ENCODE measurements around the gene PTPA.
"Not testable (repeated sequence)": the region's sequence is repeated elsewhere in the genome, so short reads cannot be mapped to it uniquely, and the experiment has no call there.

PTPA gene

GRCh38 chr9:129182625-129183494 lies 71.6 kb downstream of the PTPA start:
- no peaks in the 10 kb centered on the region for H3K36me3 ChIP-seq (ENCODE audit: control insufficient read depth, insufficient read depth, low read length)
- no peak overlapping the region for H3K4me3 ChIP-seq (ENCODE audit: low read length)
- H3K4me1 ChIP-seq (ENCODE audit: control insufficient read depth, insufficient read depth, low read length) = peaks cover 38% of the 10 kb centered on the region
- H3K9ac ChIP-seq (ENCODE audit: low read length) = no peak overlapping the region
- H3K9me3 ChIP-seq (ENCODE audit: control insufficient read depth, low read length) = no peaks in the 10 kb centered on the region
- no peaks in the 10 kb centered on the region for H3K27me3 ChIP-seq (ENCODE audit: control insufficient read depth, insufficient read depth, low read length)

DNA sequence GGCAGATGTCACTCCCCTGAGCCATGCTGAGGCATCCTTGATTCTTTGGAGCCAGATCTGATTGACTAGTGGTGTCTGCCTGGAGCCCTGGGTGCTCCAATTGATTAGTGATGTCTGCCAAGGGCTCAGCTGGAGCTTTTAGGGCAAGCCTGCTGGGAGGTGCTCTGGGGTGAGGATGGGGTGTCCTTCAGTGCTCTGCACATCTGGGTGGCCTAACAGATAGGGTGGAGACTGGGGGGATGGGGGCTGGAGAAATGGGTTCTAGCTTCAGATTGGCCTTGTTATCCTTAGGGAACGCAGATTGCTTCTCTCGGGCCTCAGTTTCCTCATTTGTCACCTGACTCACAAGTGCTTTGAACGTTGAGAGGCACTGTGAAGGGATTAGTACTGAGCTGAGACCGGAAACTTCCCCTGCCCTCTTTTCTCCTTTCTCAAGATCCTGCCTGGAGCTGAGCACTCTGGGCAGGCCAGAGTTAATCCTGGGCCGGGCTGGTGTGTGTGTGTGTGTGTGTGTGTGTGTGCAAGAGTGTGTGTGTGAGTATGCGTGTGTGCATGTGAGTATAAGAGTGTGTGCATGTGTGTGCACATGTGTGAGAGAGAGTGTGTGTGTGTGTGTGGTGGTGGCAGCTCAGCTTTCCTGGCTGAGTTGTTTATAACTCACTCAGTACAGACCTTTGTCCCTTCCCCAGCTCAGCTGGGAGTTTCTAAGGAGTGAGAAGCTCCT lies 72.4 kb downstream of the PTPA start:
- no peaks in the 10 kb centered on the region for H3K9me3 ChIP-seq (ENCODE audit: control insufficient read depth, low read length)
- peaks cover 34% of the 10 kb centered on the region for H3K4me1 ChIP-seq (ENCODE audit: control insufficient read depth, insufficient read depth, low read length)
- H3K9ac ChIP-seq (ENCODE audit: low read length) = no peak overlapping the region
- H3K36me3 ChIP-seq (ENCODE audit: control insufficient read depth, insufficient read depth, low read length) = no peaks in the 10 kb centered on the region
- no peaks in the 10 kb centered on the region for H3K27me3 ChIP-seq (ENCODE audit: control insufficient read depth, insufficient read depth, low read length)
- H3K4me3 ChIP-seq (ENCODE audit: low read length) = no peak overlapping the region

DNA sequence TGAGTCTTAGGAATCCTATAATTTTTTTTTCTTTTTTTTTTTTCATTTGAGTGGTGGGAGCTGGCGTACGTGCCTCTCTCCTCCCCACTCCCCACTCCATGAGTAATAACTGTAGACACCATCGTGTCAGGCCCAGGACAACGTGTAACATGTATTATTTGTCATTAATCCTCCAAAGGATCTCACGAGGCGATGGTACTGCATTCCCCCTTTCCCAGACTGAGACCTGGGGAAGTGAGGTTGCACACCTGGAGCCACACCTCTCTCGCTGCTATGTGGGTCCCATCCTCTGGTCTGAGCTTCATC lies 73.0 kb downstream of the PTPA start:
- no peaks in the 10 kb centered on the region for H3K27me3 ChIP-seq (ENCODE audit: control insufficient read depth, insufficient read depth, low read length)
- no peak overlapping the region for H3K9ac ChIP-seq (ENCODE audit: low read length)
- H3K4me1 ChIP-seq (ENCODE audit: control insufficient read depth, insufficient read depth, low read length) = peaks cover 29% of the 10 kb centered on the region
- H3K4me3 ChIP-seq (ENCODE audit: low read length) = no peak overlapping the region
- no peaks in the 10 kb centered on the region for H3K9me3 ChIP-seq (ENCODE audit: control insufficient read depth, low read length)
- no peaks in the 10 kb centered on the region for H3K36me3 ChIP-seq (ENCODE audit: control insufficient read depth, insufficient read depth, low read length)

DNA sequence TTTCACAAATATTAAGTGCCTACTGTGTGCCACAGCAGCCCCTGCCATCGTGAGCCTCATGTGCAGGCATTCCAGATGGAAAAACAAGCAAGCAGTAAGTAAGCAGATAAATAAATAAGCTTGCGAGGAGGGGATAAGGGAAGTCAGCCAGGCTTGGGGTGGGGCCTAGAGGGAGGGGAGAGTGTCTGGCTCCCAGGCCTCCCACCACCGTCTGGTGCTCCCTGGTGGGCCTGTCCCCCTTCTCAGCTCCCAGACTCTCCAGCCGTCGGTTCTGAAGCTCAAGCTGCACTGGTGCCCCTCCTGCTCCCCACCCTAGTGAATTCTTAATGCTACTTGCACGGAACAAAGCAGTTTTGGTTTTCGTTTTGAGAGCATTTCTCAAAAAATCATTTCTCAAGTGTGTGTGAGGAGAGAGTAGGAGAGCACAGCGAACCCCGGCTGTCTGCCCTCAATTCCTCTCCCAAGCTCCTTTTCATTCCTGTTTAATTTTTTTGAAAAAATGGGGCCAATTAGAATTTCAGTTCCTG lies 73.4 kb downstream of the PTPA start:
- H3K36me3 ChIP-seq (ENCODE audit: control insufficient read depth, insufficient read depth, low read length) = no peaks in the 10 kb centered on the region
- peaks cover 27% of the 10 kb centered on the region for H3K4me1 ChIP-seq (ENCODE audit: control insufficient read depth, insufficient read depth, low read length)
- no peak overlapping the region for H3K4me3 ChIP-seq (ENCODE audit: low read length)
- no peak overlapping the region for H3K9ac ChIP-seq (ENCODE audit: low read length)
- no peaks in the 10 kb centered on the region for H3K9me3 ChIP-seq (ENCODE audit: control insufficient read depth, low read length)
- H3K27me3 ChIP-seq (ENCODE audit: control insufficient read depth, insufficient read depth, low read length) = no peaks in the 10 kb centered on the region

GRCh38 chr9:129185402-129185801 lies 74.2 kb downstream of the PTPA start:
- H3K36me3 ChIP-seq (ENCODE audit: control insufficient read depth, insufficient read depth, low read length) = no peaks in the 10 kb centered on the region
- no peaks in the 10 kb centered on the region for H3K27me3 ChIP-seq (ENCODE audit: control insufficient read depth, insufficient read depth, low read length)
- H3K9me3 ChIP-seq (ENCODE audit: control insufficient read depth, low read length) = no peaks in the 10 kb centered on the region
- H3K4me1 ChIP-seq (ENCODE audit: control insufficient read depth, insufficient read depth, low read length) = peaks cover 27% of the 10 kb centered on the region
- H3K4me3 ChIP-seq (ENCODE audit: low read length) = no peak overlapping the region
- no peak overlapping the region for H3K9ac ChIP-seq (ENCODE audit: low read length)

- Histone ChIP-seq H3K4me1 (ENCODE audit: control insufficient read depth, insufficient read depth, low read length) (peaks cover 27% of the 10 kb centered on the region), H3K9ac (ENCODE audit: low read length) (no peak overlapping the region), H3K27me3 (ENCODE audit: control insufficient read depth, insufficient read depth, low read length) (no peaks in the 10 kb centered on the region), H3K9me3 (ENCODE audit: control insufficient read depth, low read length) (no peaks in the 10 kb centered on the region), H3K4me3 (ENCODE audit: low read length) (no peak overlapping the region), H3K36me3 (ENCODE audit: control insufficient read depth, insufficient read depth, low read length) (no peaks in the 10 kb centered on the region)
Observed at GRCh38 chr9:129185991-129186390, 74.8 kb downstream of the PTPA start.

- H3K9me3 ChIP-seq (ENCODE audit: control insufficient read depth, low read length) = no peaks in the 10 kb centered on the region
- peaks cover 22% of the 10 kb centered on the region for H3K4me1 ChIP-seq (ENCODE audit: control insufficient read depth, insufficient read depth, low read length)
- H3K4me3 ChIP-seq (ENCODE audit: low read length) = no peak overlapping the region
Observed at GRCh38 chr9:129187042-129187441, 75.8 kb downstream of the PTPA start.

GRCh38 chr9:129189971-129190370 lies 78.8 kb downstream of the PTPA start:
- not testable (repeated sequence) for H3K27me3 ChIP-seq (ENCODE audit: control insufficient read depth, insufficient read depth, low read length); H3K36me3 ChIP-seq (ENCODE audit: control insufficient read depth, insufficient read depth, low read length); H3K4me3 ChIP-seq (ENCODE audit: low read length); H3K9ac ChIP-seq (ENCODE audit: low read length); H3K9me3 ChIP-seq (ENCODE audit: control insufficient read depth, low read length); H3K4me1 ChIP-seq (ENCODE audit: control insufficient read depth, insufficient read depth, low read length)

More at GRCh38 chr9:129187042-129187441, 75.8 kb downstream of the PTPA start:
- no peaks in the 10 kb centered on the region for H3K27me3 ChIP-seq (ENCODE audit: control insufficient read depth, insufficient read depth, low read length)
- no peak overlapping the region for H3K9ac ChIP-seq (ENCODE audit: low read length)
- no peaks in the 10 kb centered on the region for H3K36me3 ChIP-seq (ENCODE audit: control insufficient read depth, insufficient read depth, low read length)

DNA sequence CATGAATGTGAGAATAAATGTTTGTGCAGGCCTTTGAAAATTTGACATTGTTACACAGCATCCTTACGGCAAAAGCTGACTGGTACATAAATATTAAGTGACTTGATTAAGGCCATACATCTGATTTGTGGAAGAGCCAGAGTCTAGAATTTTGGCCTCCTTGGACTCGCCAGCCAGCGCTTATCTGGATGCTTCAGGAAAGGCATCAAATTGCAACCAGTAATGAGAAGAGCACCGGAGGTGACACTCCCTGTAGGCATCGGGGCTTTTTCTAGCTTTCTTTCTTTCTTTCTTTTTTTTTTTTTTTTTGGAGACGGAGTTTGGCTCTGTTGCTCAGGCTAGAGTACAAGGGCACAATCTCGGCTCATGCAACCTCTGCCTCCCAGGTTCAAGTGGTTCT lies 80.0 kb downstream of the PTPA start:
- Histone ChIP-seq H3K4me1 (ENCODE audit: control insufficient read depth, insufficient read depth, low read length) (no peaks in the 10 kb centered on the region), H3K27me3 (ENCODE audit: control insufficient read depth, insufficient read depth, low read length) (no peaks in the 10 kb centered on the region), H3K9me3 (ENCODE audit: control insufficient read depth, low read length) (no peaks in the 10 kb centered on the region), H3K4me3 (ENCODE audit: low read length) (no peak overlapping the region), H3K36me3 (ENCODE audit: control insufficient read depth, insufficient read depth, low read length) (no peaks in the 10 kb centered on the region), H3K9ac (ENCODE audit: low read length) (no peak overlapping the region)

GRCh38 chr9:129193655-129194054 lies 82.4 kb downstream of the PTPA start:
- no peaks in the 10 kb centered on the region for H3K27me3 ChIP-seq (ENCODE audit: control insufficient read depth, insufficient read depth, low read length)
- H3K4me1 ChIP-seq (ENCODE audit: control insufficient read depth, insufficient read depth, low read length) = no peaks in the 10 kb centered on the region
- no peak overlapping the region for H3K9ac ChIP-seq (ENCODE audit: low read length)
- H3K36me3 ChIP-seq (ENCODE audit: control insufficient read depth, insufficient read depth, low read length) = no peaks in the 10 kb centered on the region
- H3K9me3 ChIP-seq (ENCODE audit: control insufficient read depth, low read length) = no peaks in the 10 kb centered on the region
- no peak overlapping the region for H3K4me3 ChIP-seq (ENCODE audit: low read length)

GRCh38 chr9:129194221-129194620 lies 83.0 kb downstream of the PTPA start:
- H3K9ac ChIP-seq (ENCODE audit: low read length) = no peak overlapping the region
- H3K9me3 ChIP-seq (ENCODE audit: control insufficient read depth, low read length) = no peaks in the 10 kb centered on the region
- no peaks in the 10 kb centered on the region for H3K4me1 ChIP-seq (ENCODE audit: control insufficient read depth, insufficient read depth, low read length)
- no peaks in the 10 kb centered on the region for H3K27me3 ChIP-seq (ENCODE audit: control insufficient read depth, insufficient read depth, low read length)
- no peak overlapping the region for H3K4me3 ChIP-seq (ENCODE audit: low read length)
- no peaks in the 10 kb centered on the region for H3K36me3 ChIP-seq (ENCODE audit: control insufficient read depth, insufficient read depth, low read length)

DNA sequence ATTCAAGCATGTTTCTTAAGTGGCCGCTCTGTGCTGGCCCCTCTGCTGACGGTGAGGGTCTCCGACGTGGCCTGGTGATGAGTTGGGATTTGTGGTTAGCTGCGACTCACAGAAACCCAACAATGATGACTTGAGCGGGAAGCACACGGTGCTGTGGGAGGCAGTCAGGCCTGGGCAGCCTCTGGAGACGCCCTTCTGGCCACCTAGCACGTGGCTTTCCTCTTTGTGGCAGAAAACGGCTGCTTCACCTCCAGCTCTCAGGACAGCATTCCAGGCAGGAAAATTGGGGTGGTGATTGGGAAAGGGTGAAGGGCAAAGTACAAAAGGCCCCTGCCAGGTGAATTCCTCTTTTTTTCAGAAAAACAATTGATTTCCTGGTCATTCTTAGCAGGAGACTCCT lies 84.4 kb downstream of the PTPA start:
- Histone ChIP-seq H3K4me3 (ENCODE audit: low read length) (no peak overlapping the region), H3K9me3 (ENCODE audit: control insufficient read depth, low read length) (no peaks in the 10 kb centered on the region)

More for the DNA sequence above, 84.4 kb downstream of the PTPA start:
- no peaks in the 10 kb centered on the region for H3K27me3 ChIP-seq (ENCODE audit: control insufficient read depth, insufficient read depth, low read length)
- no peak overlapping the region for H3K9ac ChIP-seq (ENCODE audit: low read length)
- H3K36me3 ChIP-seq (ENCODE audit: control insufficient read depth, insufficient read depth, low read length) = no peaks in the 10 kb centered on the region
- H3K4me1 ChIP-seq (ENCODE audit: control insufficient read depth, insufficient read depth, low read length) = no peaks in the 10 kb centered on the region

Data from mucosa of stomach (tissue), 1 donor.